Ovary (tissue), 9 donors: Measurements from ENCODE around the gene PIWIL4. TPM values are rescaled to one million over a fixed set of nuclear protein-coding genes. Genes with fewer than 3 reads are reported as not detected.
"Not testable (repeated sequence)": the region's sequence is repeated elsewhere in the genome, so short reads cannot be mapped to it uniquely, and the experiment has no call there.

Experiments used
- DNase-seq, 5 donors: peaks; one replicate each; pipeline ENCODE4 v3.0.0-alpha.2; 2019 to 2020
- H3K27ac ChIP-seq, 2 donors: fragments of 200-600 bp; one replicate each; pipeline versions ENCODE4 v1.5.1 to v1.8.0; 2019 to 2022
- H3K27me3 ChIP-seq: fragments of 200-600 bp; one replicate; pipeline ENCODE4 v1.8.0; 2022
- H3K36me3 ChIP-seq: fragments of 200-600 bp; sonication (generic); one replicate; pipeline ENCODE4 v1.5.1; 2019
- H3K4me1 ChIP-seq: one replicate; pipeline ENCODE4 v1.8.1; 2013; ENCODE audit warnings: mild to moderate bottlenecking, moderate library complexity; ENCODE audit not compliant: insufficient read depth
- H3K4me3 ChIP-seq: fragments of 200-600 bp; sonication (generic); one replicate; pipeline ENCODE4 v1.5.1; 2017
- H3K9me3 ChIP-seq, 2 donors: fragments of 200-600 bp in 1 of 2; sonication (generic) in 1 of 2; one replicate each; pipeline versions ENCODE4 v1.5.1 to v1.8.1; 2013 to 2019; ENCODE audit warnings: mild to moderate bottlenecking in 1 of 2, moderate library complexity in 1 of 2
- EP300 ChIP-seq: sonication (generic); formaldehyde crosslinking; IDR thresholded peaks from one replicate; pipeline ENCODE4 v1.6.1; 2017; ENCODE audit warnings: antibody characterized with exemption
- POLR2A ChIP-seq: fragments of 450-650 bp; IDR thresholded peaks from one replicate; pipeline ENCODE4 v1.6.1; 2017; ENCODE audit warnings: antibody characterized with exemption, mild to moderate bottlenecking, moderate library complexity
- WGBS, 3 donors: extraction: QIAGEN DNeasy Blood & Tissue Kit in 1 of 3; methylation state at CpG; one replicate each; pipeline versions ENCODE4 v1.1.5 to v1.1.7; 2013 to 2017; 5-methylcytosine and 5-hydroxymethylcytosine counted together
- intact Hi-C, 4 donors: fragments of 100-400 bp; cut with DNase I; formaldehyde crosslinking; loops; one replicate each; pipeline versions ENCODE4 v1.11.0 to v1.15.1; 2022 to 2023
- polyA plus RNA-seq, 2 donors: library from polyadenylated mRNA; stranded (reverse); fragments of 200-250 nt in 1 of 2; fragments of 350-450 nt in 1 of 2; fragmentation: Illumina TruSeq in 1 of 2; extraction: RNeasy Lipid Tissue Mini Kit (QIAGEN cat#74804) in 1 of 2; gene quantifications; one replicate each; pipeline ENCODE4 v1.2.3, GENCODE V29; 2013 to 2014
- total RNA-seq, 7 donors: library from RNA; depleted of rRNA in 2 of 7; stranded (reverse); fragments of >200 nt in 2 of 7; fragmentation: NEBNext Ultra II Directional in 3 of 7; extraction: Animal tissue kit (Norgen Biotek cat#: 25700) in 3 of 7; gene quantifications; one replicate each; pipeline versions ENCODE4 v1.1.0 to v1.2.4, GENCODE V29; 2016 to 2023
- TF ChIP-seq, protein P1 (sequence below), 3 donors: fragments of 450-650 bp in 2 of 3; fragments of 200-600 bp in 1 of 3; IDR thresholded peaks; one replicate each; pipeline versions ENCODE4 v1.5.1 to v1.8.0; 2016 to 2022; ENCODE audit warnings: antibody characterized with exemption in 3 of 3, mild to moderate bottlenecking in 1 of 3
- donor health status: DM: no; HTN: no; CAD: no; lungs with moderate emphysema.
- donor health status: DM: no; HTN: no; CAD: no.
- donor health status: Bipolar disorder and iron deficiency.
- donor health status: DM: yes; HTN: yes; CAD: no.
- donor health status: DM: no; HTN: no; CAD: no.
- donor health status: DM: yes; HTN: yes; CAD: no.

PIWIL4 gene
- total and polyA plus RNA-seq, 9 donors = 1.9 to 4.6 (median 3.6) TPM

- H3K4me3 ChIP-seq = no peak overlapping the region
- peaks cover 17% of the 10 kb centered on the region for H3K4me1 ChIP-seq
- H3K36me3 ChIP-seq = no peaks in the 10 kb centered on the region
- DNase-seq = no peak
- intact Hi-C loops = no loop called here
- no peaks in the 10 kb centered on the region for H3K9me3 ChIP-seq
- no peak overlapping the region for H3K27ac ChIP-seq
- WGBS, 3 donors = 97 to 100% (median 100%) methylated on average over 1 of the region's 1 CpG
- H3K27me3 ChIP-seq = no peaks in the 10 kb centered on the region
- TF ChIP-seq EP300 (no peak), POLR2A (no peak)
- TF ChIP-seq, protein P1, sequence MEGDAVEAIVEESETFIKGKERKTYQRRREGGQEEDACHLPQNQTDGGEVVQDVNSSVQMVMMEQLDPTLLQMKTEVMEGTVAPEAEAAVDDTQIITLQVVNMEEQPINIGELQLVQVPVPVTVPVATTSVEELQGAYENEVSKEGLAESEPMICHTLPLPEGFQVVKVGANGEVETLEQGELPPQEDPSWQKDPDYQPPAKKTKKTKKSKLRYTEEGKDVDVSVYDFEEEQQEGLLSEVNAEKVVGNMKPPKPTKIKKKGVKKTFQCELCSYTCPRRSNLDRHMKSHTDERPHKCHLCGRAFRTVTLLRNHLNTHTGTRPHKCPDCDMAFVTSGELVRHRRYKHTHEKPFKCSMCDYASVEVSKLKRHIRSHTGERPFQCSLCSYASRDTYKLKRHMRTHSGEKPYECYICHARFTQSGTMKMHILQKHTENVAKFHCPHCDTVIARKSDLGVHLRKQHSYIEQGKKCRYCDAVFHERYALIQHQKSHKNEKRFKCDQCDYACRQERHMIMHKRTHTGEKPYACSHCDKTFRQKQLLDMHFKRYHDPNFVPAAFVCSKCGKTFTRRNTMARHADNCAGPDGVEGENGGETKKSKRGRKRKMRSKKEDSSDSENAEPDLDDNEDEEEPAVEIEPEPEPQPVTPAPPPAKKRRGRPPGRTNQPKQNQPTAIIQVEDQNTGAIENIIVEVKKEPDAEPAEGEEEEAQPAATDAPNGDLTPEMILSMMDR (IDR thresholded peaks at IDR 0.05) = no peak
Observed at GRCh38 chr11:94546886-94547285, 20.3 kb upstream of the PIWIL4 start.

- H3K27me3 ChIP-seq = no peaks in the 10 kb centered on the region
- H3K27ac ChIP-seq = no peak overlapping the region
- TF ChIP-seq, protein P1 (IDR thresholded peaks at IDR 0.05) = no peak
- TF ChIP-seq POLR2A (no peak), EP300 (no peak)
- H3K4me3 ChIP-seq = no peak overlapping the region
- intact Hi-C loops = no loop called here
- H3K36me3 ChIP-seq = no peaks in the 10 kb centered on the region
- WGBS, 3 donors = 68 to 81% (median 80%) methylated on average over 5 of the region's 5 CpGs
- peaks cover 14% of the 10 kb centered on the region for H3K4me1 ChIP-seq
- no peak for DNase-seq
- H3K9me3 ChIP-seq = no peaks in the 10 kb centered on the region
Observed at GRCh38 chr11:94549146-94549545, 18.0 kb upstream of the PIWIL4 start.

DNA sequence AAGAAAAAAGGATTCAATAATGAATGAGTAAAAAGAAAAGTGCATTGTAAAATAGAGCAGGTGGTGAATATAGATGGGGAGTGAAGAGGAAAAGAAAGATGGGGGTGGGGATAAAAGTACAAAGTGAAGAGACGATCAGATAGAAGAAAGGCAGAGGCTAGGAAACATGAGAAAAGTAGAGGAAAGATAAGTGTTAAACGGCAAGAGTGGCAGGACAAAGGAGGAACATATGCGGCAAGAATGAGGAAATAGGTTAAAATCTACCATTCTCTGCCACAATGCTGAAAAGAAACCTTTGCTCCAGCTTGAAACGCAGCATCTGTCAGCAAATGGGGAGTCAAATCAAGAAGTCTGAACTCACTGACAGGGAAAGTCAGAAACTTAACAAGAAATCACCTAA lies 16.7 kb upstream of the PIWIL4 start:
- WGBS, 3 donors = 73 to 75% (median 74%) methylated on average over 4 of the region's 4 CpGs

DNA sequence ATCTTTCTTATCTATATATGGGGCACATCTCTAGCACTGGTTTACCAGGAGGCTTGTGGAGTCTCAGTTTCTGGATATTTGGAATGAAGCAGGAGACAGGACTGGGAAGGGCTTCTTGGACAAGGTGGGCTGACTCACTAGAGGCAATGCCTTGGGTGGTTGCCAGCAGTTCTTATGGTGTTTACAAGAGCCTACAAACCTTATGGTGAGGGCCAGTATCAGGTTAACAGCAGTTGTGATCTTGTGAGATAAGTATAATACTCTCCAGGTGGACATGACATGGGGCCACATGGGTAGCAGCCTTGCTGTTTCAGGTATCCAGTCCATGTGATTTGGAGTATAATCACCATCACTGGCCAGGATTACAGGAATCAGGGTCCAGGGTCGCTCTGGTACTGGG lies 13.2 kb upstream of the PIWIL4 start:
- no peaks in the 10 kb centered on the region for H3K27me3 ChIP-seq
- DNase-seq = no peak
- intact Hi-C loops = no loop called here
- 42 to 97% (median 48%) methylated on average over 1 of the region's 1 CpG for WGBS, 3 donors
- no peak for TF ChIP-seq EP300
- TF ChIP-seq POLR2A = no peak
- TF ChIP-seq, protein P1 (IDR thresholded peaks at IDR 0.05) = no peak
- H3K27ac ChIP-seq = no peak overlapping the region
- H3K4me1 ChIP-seq = no peaks in the 10 kb centered on the region
- no peaks in the 10 kb centered on the region for H3K9me3 ChIP-seq
- no peak overlapping the region for H3K4me3 ChIP-seq
- H3K36me3 ChIP-seq = no peaks in the 10 kb centered on the region

More for the DNA sequence above, 16.7 kb upstream of the PIWIL4 start:
- intact Hi-C loops = no loop called here
- Histone ChIP-seq H3K36me3 (no peaks in the 10 kb centered on the region), H3K4me1 (peaks cover 8% of the 10 kb centered on the region), H3K4me3 (no peak overlapping the region), H3K9me3 (no peaks in the 10 kb centered on the region), H3K27me3 (no peaks in the 10 kb centered on the region), H3K27ac (no peak overlapping the region)
- no peak for DNase-seq
- TF ChIP-seq EP300 (no peak), POLR2A (no peak)

DNA sequence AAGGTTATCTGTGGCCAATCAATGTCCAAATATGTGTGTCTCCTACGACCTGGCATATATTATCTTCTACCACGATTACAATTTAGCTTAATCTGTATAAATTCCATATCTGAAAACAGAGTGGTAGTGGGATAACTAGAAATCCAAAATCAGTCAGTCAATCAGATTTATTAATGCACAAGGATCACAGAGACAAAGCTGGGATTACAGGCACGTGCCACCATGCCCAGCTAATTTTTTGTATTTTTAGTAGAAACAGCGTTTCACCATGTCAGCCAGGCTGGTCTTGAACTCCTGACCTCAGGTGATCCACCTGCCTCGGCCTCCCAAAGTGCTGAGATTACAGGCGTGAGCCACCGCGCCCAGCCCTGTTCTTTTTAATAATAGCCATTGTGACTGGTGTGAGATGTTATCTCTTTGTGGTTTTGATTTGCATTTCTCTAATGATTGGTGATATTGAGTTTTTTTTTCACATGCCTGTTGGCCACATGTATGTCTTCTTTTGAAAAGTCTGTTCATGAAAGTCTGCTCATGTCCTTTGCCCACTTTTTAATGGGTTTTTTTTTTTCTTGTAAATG lies 11.3 kb upstream of the PIWIL4 start:
- H3K4me3 ChIP-seq, H3K36me3 ChIP-seq, H3K27me3 ChIP-seq, H3K27ac ChIP-seq, intact Hi-C loops, DNase-seq, H3K9me3 ChIP-seq, H3K4me1 ChIP-seq: not testable (repeated sequence)
- 93 to 94% (median 93%) methylated on average over 8 of the region's 8 CpGs for WGBS, 3 donors

- H3K27ac ChIP-seq = no peak overlapping the region
Observed at GRCh38 chr11:94557421-94557820, 9.7 kb upstream of the PIWIL4 start.

More at GRCh38 chr11:94557421-94557820, 9.7 kb upstream of the PIWIL4 start:
- Histone ChIP-seq H3K4me3 (no peak overlapping the region), H3K9me3 (no peaks in the 10 kb centered on the region), H3K36me3 (no peaks in the 10 kb centered on the region), H3K27me3 (no peaks in the 10 kb centered on the region), H3K4me1 (no peaks in the 10 kb centered on the region)
- DNase-seq = no peak
- intact Hi-C loops = no loop called here
- no peak for TF ChIP-seq EP300
- TF ChIP-seq, protein P1 (IDR thresholded peaks at IDR 0.05) = no peak
